Esophagus muscularis mucosa (tissue), 4 donors: ENCODE data around the gene DMWD.

ENCODE experiments used
- EP300 ChIP-seq: sonication (generic); formaldehyde crosslinking; IDR thresholded peaks from one replicate; pipeline ENCODE4 v1.6.1; 2017; ENCODE audit warnings: antibody characterized with exemption
- POLR2A ChIP-seq: fragments of 450-650 bp; IDR thresholded peaks from one replicate; pipeline ENCODE4 v1.6.1; 2017; ENCODE audit warnings: antibody characterized with exemption, moderate library complexity, mild to moderate bottlenecking, low read depth
- POLR2AphosphoS5 ChIP-seq, 2 donors: sonication (generic); formaldehyde crosslinking; IDR thresholded peaks; one replicate each; pipeline ENCODE4 v1.6.1; 2017; ENCODE audit warnings: antibody characterized with exemption in 2 of 2
- TF ChIP-seq, protein P1 (sequence below), 3 experiments: fragments of 200-600 bp in 2 of 3; fragments of 450-650 bp in 1 of 3; sonication (generic) in 2 of 3; IDR thresholded peaks; one replicate each; pipeline ENCODE4 v1.5.1; 2017 to 2019; ENCODE audit warnings: antibody characterized with exemption in 3 of 3, mild to moderate bottlenecking in 2 of 3, moderate library complexity in 1 of 3

DNA sequence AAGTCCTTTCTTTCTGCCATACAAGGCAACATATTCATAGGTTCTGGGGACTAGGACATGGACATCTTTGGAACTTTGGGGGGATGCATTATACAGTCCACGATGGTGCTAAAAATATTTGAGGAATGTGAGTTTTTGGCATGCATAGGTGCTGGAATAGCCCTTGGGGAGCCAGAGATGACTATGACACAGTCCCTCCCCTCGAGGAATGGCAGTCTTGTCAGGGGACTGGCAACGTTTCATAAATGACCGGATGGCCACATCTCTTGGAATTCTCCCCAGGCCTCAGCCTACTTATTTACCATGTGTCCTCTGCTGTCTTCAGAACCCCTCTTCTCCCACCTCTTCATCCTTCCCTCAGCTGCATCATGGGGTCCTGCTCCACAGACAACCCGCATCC, 45.8 kb downstream of the DMWD start:
- TF ChIP-seq, protein P1, sequence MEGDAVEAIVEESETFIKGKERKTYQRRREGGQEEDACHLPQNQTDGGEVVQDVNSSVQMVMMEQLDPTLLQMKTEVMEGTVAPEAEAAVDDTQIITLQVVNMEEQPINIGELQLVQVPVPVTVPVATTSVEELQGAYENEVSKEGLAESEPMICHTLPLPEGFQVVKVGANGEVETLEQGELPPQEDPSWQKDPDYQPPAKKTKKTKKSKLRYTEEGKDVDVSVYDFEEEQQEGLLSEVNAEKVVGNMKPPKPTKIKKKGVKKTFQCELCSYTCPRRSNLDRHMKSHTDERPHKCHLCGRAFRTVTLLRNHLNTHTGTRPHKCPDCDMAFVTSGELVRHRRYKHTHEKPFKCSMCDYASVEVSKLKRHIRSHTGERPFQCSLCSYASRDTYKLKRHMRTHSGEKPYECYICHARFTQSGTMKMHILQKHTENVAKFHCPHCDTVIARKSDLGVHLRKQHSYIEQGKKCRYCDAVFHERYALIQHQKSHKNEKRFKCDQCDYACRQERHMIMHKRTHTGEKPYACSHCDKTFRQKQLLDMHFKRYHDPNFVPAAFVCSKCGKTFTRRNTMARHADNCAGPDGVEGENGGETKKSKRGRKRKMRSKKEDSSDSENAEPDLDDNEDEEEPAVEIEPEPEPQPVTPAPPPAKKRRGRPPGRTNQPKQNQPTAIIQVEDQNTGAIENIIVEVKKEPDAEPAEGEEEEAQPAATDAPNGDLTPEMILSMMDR (IDR thresholded peaks at IDR 0.05) = no peak
- TF ChIP-seq POLR2A (no peak), EP300 (no peak), POLR2AphosphoS5 (IDR thresholded peaks at IDR 0.05) (no peak)
